ENCODE results near the gene QTRT2.

DNA sequence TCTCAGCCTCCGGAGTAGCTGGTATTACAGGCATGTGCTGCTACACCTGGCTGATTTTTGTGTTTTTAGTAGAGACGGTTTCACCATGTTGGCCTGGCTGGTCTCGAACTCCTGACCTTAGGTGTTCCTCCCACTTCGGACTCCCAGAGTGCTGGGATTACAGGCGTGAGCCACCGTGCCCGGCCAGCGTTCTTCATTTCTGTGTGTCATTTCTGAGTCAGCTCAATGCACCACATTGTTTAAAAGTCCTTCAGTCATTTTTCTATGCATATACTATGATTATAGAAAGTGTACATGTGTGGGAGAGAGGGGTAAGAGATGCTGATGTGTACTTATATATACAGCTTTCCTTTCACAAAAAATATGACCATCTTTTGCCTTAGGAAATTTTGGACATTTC is 2.1 kb downstream of the QTRT2 start:
- TF ChIP-seq POLR2A (IDR thresholded peaks at IDR 0.05) (no peak), EP300 (IDR thresholded peaks at IDR 0.05; ENCODE audit: low read depth) (no peak)
- TF ChIP-seq, protein P1, sequence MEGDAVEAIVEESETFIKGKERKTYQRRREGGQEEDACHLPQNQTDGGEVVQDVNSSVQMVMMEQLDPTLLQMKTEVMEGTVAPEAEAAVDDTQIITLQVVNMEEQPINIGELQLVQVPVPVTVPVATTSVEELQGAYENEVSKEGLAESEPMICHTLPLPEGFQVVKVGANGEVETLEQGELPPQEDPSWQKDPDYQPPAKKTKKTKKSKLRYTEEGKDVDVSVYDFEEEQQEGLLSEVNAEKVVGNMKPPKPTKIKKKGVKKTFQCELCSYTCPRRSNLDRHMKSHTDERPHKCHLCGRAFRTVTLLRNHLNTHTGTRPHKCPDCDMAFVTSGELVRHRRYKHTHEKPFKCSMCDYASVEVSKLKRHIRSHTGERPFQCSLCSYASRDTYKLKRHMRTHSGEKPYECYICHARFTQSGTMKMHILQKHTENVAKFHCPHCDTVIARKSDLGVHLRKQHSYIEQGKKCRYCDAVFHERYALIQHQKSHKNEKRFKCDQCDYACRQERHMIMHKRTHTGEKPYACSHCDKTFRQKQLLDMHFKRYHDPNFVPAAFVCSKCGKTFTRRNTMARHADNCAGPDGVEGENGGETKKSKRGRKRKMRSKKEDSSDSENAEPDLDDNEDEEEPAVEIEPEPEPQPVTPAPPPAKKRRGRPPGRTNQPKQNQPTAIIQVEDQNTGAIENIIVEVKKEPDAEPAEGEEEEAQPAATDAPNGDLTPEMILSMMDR (IDR thresholded peaks at IDR 0.05), result no peak
